GM21528 (cell line): ENCODE data around the gene SMARCAL1.

Experiments used
- ATAC-seq: cut with Tn5 transposase; IDR thresholded peaks from one replicate; pipeline ENCODE4 v1.9.1; 2021; ENCODE audit warnings: mild to moderate bottlenecking, moderate library complexity; ENCODE audit not compliant: unreplicated experiment, low FRiP score

SMARCAL1 gene

GRCh38 chr2:216425008-216425787 lies 12.9 kb downstream of the SMARCAL1 start:
- ATAC-seq = no peak

- no peak for ATAC-seq
These were observed 14.0 kb downstream of the SMARCAL1 start for GRCh38 chr2:216426166-216426777.

- ATAC-seq = no peak
These were observed 14.7 kb downstream of the SMARCAL1 start for GRCh38 chr2:216426938-216427337.

GRCh38 chr2:216428618-216429350 lies 16.5 kb downstream of the SMARCAL1 start:
- ATAC-seq = no peak

GRCh38 chr2:216429428-216429827 lies 17.1 kb downstream of the SMARCAL1 start:
- no peak for ATAC-seq

- no peak for ATAC-seq
These were observed 18.7 kb downstream of the SMARCAL1 start for GRCh38 chr2:216430811-216431530.

- ATAC-seq = no peak
These were observed 19.2 kb downstream of the SMARCAL1 start for GRCh38 chr2:216431531-216431856.

- ATAC-seq = no peak
These were observed 24.1 kb downstream of the SMARCAL1 start for GRCh38 chr2:216436383-216436782.

- ATAC-seq = no peak
These were observed 29.2 kb downstream of the SMARCAL1 start for GRCh38 chr2:216441308-216442010.

GRCh38 chr2:216445501-216445900 lies 33.2 kb downstream of the SMARCAL1 start:
- ATAC-seq = no peak

- ATAC-seq = no peak
These were observed 34.1 kb downstream of the SMARCAL1 start for GRCh38 chr2:216446343-216446742.

GRCh38 chr2:216447293-216447692 lies 35.0 kb downstream of the SMARCAL1 start:
- ATAC-seq = no peak

- no peak for ATAC-seq
These were observed 36.5 kb downstream of the SMARCAL1 start for GRCh38 chr2:216448829-216449228.

- ATAC-seq = no peak
These were observed 38.1 kb downstream of the SMARCAL1 start for GRCh38 chr2:216450346-216450745.

GRCh38 chr2:216450784-216451183 lies 38.5 kb downstream of the SMARCAL1 start:
- no peak for ATAC-seq

- no peak for ATAC-seq
These were observed 41.8 kb downstream of the SMARCAL1 start for GRCh38 chr2:216453955-216454614.

GRCh38 chr2:216463148-216463547 lies 50.9 kb downstream of the SMARCAL1 start:
- ATAC-seq = no peak

- ATAC-seq = no peak
These were observed 51.9 kb downstream of the SMARCAL1 start for GRCh38 chr2:216464104-216464720.

- ATAC-seq = no peak
These were observed 53.4 kb downstream of the SMARCAL1 start for GRCh38 chr2:216465579-216466195.
